SK-N-SH (cell line): Measurements from ENCODE around the gene ATP8A2. TPM values are rescaled to one million over a fixed set of nuclear protein-coding genes. Genes with fewer than 3 reads are reported as not detected.

Experiments
- CTCF ChIA-PET: fragments of 300-600, 350-600 bp; formaldehyde crosslinking; extraction: SDS; loops from one replicate; lab custom pipeline; 2021; lab: Yijun Ruan, JAX
- POLR2A ChIA-PET: fragments of 350-600 bp; sonication (Branson Sonifier 250); formaldehyde crosslinking; extraction: SDS; loops from one replicate; lab custom pipeline; 2020; ENCODE audit warnings: antibody characterized with exemption, inconsistent platforms; lab: Yijun Ruan, JAX
- DNase-seq: peaks from one replicate; pipeline ENCODE4 v3.0.0; 2012
- H2AFZ ChIP-seq: fragments of 200-600 bp; sonication (generic); 2 replicates; pipeline ENCODE4 v1.8.1; 2016; ENCODE audit warnings: antibody characterized with exemption, mild to moderate bottlenecking, low read depth
- H3F3A ChIP-seq: fragments of 200-600 bp; sonication (generic); replicated peaks from 2 replicates; pipeline ENCODE3; 2016; ENCODE audit warnings: antibody characterized with exemption, mild to moderate bottlenecking; ENCODE audit not compliant: insufficient read depth
- H3K27ac ChIP-seq, 2 experiments: fragments of 200-500 bp in 1 of 2; fragments of 200-600 bp in 1 of 2; sonication (Bioruptor generic) in 1 of 2; sonication (generic), shearing (Covaris generic) in 1 of 2; 2 replicates each; pipeline versions ENCODE4 v1.5.1 to v1.6.1; 2014 to 2016; ENCODE audit warnings: low read depth in 2 of 2, inconsistent platforms in 1 of 2, low read length in 1 of 2, mild to moderate bottlenecking in 1 of 2, mixed read lengths in 1 of 2
- H3K27me3 ChIP-seq: fragments of 200-600 bp; sonication (generic), shearing (Covaris generic); 2 replicates; pipeline ENCODE4 v1.6.1; 2016; ENCODE audit warnings: mixed run types; ENCODE audit not compliant: insufficient read depth
- H3K36me3 ChIP-seq, 2 experiments: fragments of 200-500 bp in 1 of 2; fragments of 200-600 bp in 1 of 2; sonication (Bioruptor generic) in 1 of 2; sonication (generic) in 1 of 2; replicated peaks in 1 of 2; 2 replicates each; pipeline versions ENCODE3 to v1.5.1; 2014 to 2016; ENCODE audit warnings: low read length in 1 of 2, mild to moderate bottlenecking in 1 of 2; ENCODE audit not compliant: insufficient read depth in 2 of 2, control insufficient read depth in 1 of 2
- H3K4me1 ChIP-seq, 2 experiments: fragments of 200-500 bp in 1 of 2; fragments of 200-600 bp in 1 of 2; sonication (Bioruptor generic) in 1 of 2; sonication (generic), shearing (Covaris generic) in 1 of 2; 2 replicates each; pipeline versions ENCODE4 v1.5.1 to v1.6.1; 2014 to 2016; ENCODE audit warnings: low read depth in 1 of 2, low read length in 1 of 2, mixed run types in 1 of 2; ENCODE audit not compliant: insufficient read depth in 2 of 2, control insufficient read depth in 1 of 2
- H3K4me2 ChIP-seq: fragments of 200-600 bp; sonication (generic), shearing (Covaris generic); 2 replicates; pipeline ENCODE4 v1.6.1; 2017; ENCODE audit warnings: mixed run types
- H3K4me3 ChIP-seq, 2 experiments: fragments of 200-500 bp in 1 of 2; fragments of 200-600 bp in 1 of 2; sonication (Bioruptor generic) in 1 of 2; sonication (generic), shearing (Covaris generic) in 1 of 2; 2 replicates each; pipeline versions ENCODE4 v1.5.1 to v1.8.1; 2014 to 2016; ENCODE audit warnings: low read depth in 2 of 2, inconsistent platforms in 1 of 2, low read length in 1 of 2, mild to moderate bottlenecking in 1 of 2, mixed read lengths in 1 of 2, moderate library complexity in 1 of 2
- H3K79me2 ChIP-seq: fragments of 200-600 bp; sonication (generic); 2 replicates; pipeline ENCODE4 v1.8.1; 2017; ENCODE audit warnings: mild to moderate bottlenecking; ENCODE audit not compliant: insufficient read depth
- H3K9ac ChIP-seq: fragments of 200-600 bp; sonication (generic); 2 replicates; pipeline ENCODE4 v1.6.1; 2017; ENCODE audit warnings: mixed run types
- H3K9me2 ChIP-seq: fragments of 200-600 bp; sonication (generic); 2 replicates; pipeline ENCODE4 v1.6.1; 2017; ENCODE audit warnings: mixed run types
- H3K9me3 ChIP-seq: fragments of 200-600 bp; sonication (generic); 2 replicates; pipeline ENCODE4 v1.6.1; 2017; ENCODE audit warnings: mixed run types, mild to moderate bottlenecking, moderate library complexity
- H4K20me1 ChIP-seq: fragments of 200-600 bp; sonication (generic); 2 replicates; pipeline ENCODE4 v1.6.1; 2017; ENCODE audit warnings: mild to moderate bottlenecking, mixed run types; ENCODE audit not compliant: insufficient read depth
- EP300 ChIP-seq, 2 experiments: IDR thresholded peaks; 2 replicates each; pipeline versions ENCODE4 v1.4.0 to v1.6.1; 2012; ENCODE audit warnings: borderline replicate concordance in 1 of 2, low read depth in 1 of 2, low read length in 1 of 2
- EZH2phosphoT487 ChIP-seq: fragments of 200-600 bp; sonication (generic); IDR thresholded peaks from 2 replicates; pipeline ENCODE4 v1.6.1; 2017; ENCODE audit warnings: low read depth, mixed run types, mild to moderate bottlenecking, antibody characterized with exemption, moderate library complexity, borderline replicate concordance
- FOSL2 ChIP-seq: IDR thresholded peaks from 2 replicates; pipeline ENCODE4 v1.4.0; 2012; ENCODE audit warnings: low read depth, mild to moderate bottlenecking, moderate library complexity, borderline replicate concordance
- FOXJ3 ChIP-seq: sonication (generic); formaldehyde crosslinking; IDR thresholded peaks from 2 replicates; pipeline ENCODE4 v1.5.1; 2020; ENCODE audit warnings: mild to moderate bottlenecking, missing genetic modification reagents
- GABPA ChIP-seq: IDR thresholded peaks from 2 replicates; pipeline ENCODE4 v1.4.0; 2012; ENCODE audit warnings: low read depth, mild to moderate bottlenecking
- GATA2 ChIP-seq: sonication (generic); formaldehyde crosslinking; IDR thresholded peaks from 2 replicates; pipeline ENCODE4 v1.5.0; 2020; ENCODE audit warnings: mild to moderate bottlenecking, missing genetic modification reagents
- JUND ChIP-seq: IDR thresholded peaks from 2 replicates; pipeline ENCODE4 v1.4.0; 2012
- MAX ChIP-seq: IDR thresholded peaks from 2 replicates; pipeline ENCODE4 v1.4.0; 2012; ENCODE audit warnings: low read depth
- MEF2A ChIP-seq: IDR thresholded peaks from 2 replicates; pipeline ENCODE4 v1.4.0; 2012; ENCODE audit warnings: low read depth, borderline replicate concordance
- NFIC ChIP-seq: IDR thresholded peaks from 2 replicates; pipeline ENCODE4 v1.4.0; 2012; ENCODE audit warnings: borderline replicate concordance
- NRF1 ChIP-seq: IDR thresholded peaks from 2 replicates; pipeline ENCODE4 v1.6.1; 2012; ENCODE audit warnings: low read depth, mild to moderate bottlenecking, low read length
- RCOR1 ChIP-seq: fragments of 150-350 bp; IDR thresholded peaks from 2 replicates; pipeline ENCODE4 v1.6.1; 2017; ENCODE audit warnings: antibody characterized with exemption, low read length
- REST ChIP-seq: IDR thresholded peaks from 2 replicates; pipeline ENCODE4 v1.6.1; 2012; ENCODE audit warnings: mild to moderate bottlenecking, low read depth, low read length, moderate library complexity
- RFX5 ChIP-seq: IDR thresholded peaks from 2 replicates; pipeline ENCODE4 v1.6.1; 2012; ENCODE audit warnings: mild to moderate bottlenecking, improper control_type of control experiment, low read length
- RXRA ChIP-seq: IDR thresholded peaks from 2 replicates; pipeline ENCODE4 v1.4.0; 2012; ENCODE audit warnings: low read depth, mild to moderate bottlenecking, borderline replicate concordance
- SIN3A ChIP-seq: IDR thresholded peaks from 2 replicates; pipeline ENCODE4 v1.6.1; 2012; ENCODE audit warnings: low read depth, mild to moderate bottlenecking, low read length, moderate library complexity, borderline replicate concordance
- SMC3 ChIP-seq: IDR thresholded peaks from 2 replicates; pipeline ENCODE4 v1.6.1; 2012; ENCODE audit warnings: low read depth, low read length, improper control_type of control experiment
- WGBS: methylation state at CpG from one replicate; pipeline ENCODE4 v1.1.6; 2017; ENCODE audit warnings: low lambda C conversion rate; 5-methylcytosine and 5-hydroxymethylcytosine counted together
- polyA plus RNA-seq, 3 experiments: library from polyadenylated mRNA; depleted of rRNA; stranded (reverse); fragments of >200 nt; gene quantifications; 2 replicates each; pipeline ENCODE4 v1.2.3, GENCODE V29; 2012
- TF ChIP-seq, protein P1 (sequence below): fragments of 150-350 bp; IDR thresholded peaks from 2 replicates; pipeline ENCODE4 v1.6.1; 2016; ENCODE audit warnings: mild to moderate bottlenecking, low read depth, low read length
- TF ChIP-seq, protein P2 (sequence below): fragments of 150-350 bp; IDR thresholded peaks from 2 replicates; pipeline ENCODE4 v1.6.1; 2017; ENCODE audit warnings: antibody characterized with exemption, low read length, low read depth, borderline replicate concordance

The ATP8A2 gene
- polyA plus RNA-seq, 1 of the 3 experiments (the other 2 are of a cell fraction): 0.02 TPM

- Histone ChIP-seq H4K20me1 (no peaks in the 10 kb centered on the region), H3F3A (no peaks in the 10 kb centered on the region), H3K9me3 (no peaks in the 10 kb centered on the region), H3K27ac (no peak overlapping the region), H3K9ac (no peak overlapping the region), H3K4me2 (no peak overlapping the region), H2AFZ (no peak overlapping the region), H3K9me2 (no peaks in the 10 kb centered on the region), H3K79me2 (no peaks in the 10 kb centered on the region), H3K4me3 (no peak overlapping the region), H3K4me1 (peaks cover 0 to 4% of the 10 kb centered on the region in 2 experiments; a peak in 1 of 4 replicates), H3K27me3 (peaks cover 9% of the 10 kb centered on the region; the same call in 1 of the 2 replicates), H3K36me3 (no peaks in the 10 kb centered on the region)
- DNase-seq: no peak
- 38% methylated on average over 1 of the region's 4 CpGs for WGBS
- ChIA-PET CTCF (interaction anchor here (0.8 to 2.9 kb wide), 3 partner anchors 22 to 66 kb away, joined by 3 to 14 read pairs (median 4); no protein-coding TSS in a partner anchor), POLR2A (no interaction called here)
- no peak for TF ChIP-seq REST
- no peak for TF ChIP-seq EZH2phosphoT487
- no peak for TF ChIP-seq SIN3A
- no peak for TF ChIP-seq MEF2A
- no peak for TF ChIP-seq NRF1
- TF ChIP-seq GABPA: no peak
- no peak for TF ChIP-seq GATA2 (CRISPR knock-in tag)
- no peak for TF ChIP-seq RFX5
- no peak for TF ChIP-seq JUND
- no peak for TF ChIP-seq SMC3
- TF ChIP-seq RXRA: no peak
- TF ChIP-seq, protein P1, sequence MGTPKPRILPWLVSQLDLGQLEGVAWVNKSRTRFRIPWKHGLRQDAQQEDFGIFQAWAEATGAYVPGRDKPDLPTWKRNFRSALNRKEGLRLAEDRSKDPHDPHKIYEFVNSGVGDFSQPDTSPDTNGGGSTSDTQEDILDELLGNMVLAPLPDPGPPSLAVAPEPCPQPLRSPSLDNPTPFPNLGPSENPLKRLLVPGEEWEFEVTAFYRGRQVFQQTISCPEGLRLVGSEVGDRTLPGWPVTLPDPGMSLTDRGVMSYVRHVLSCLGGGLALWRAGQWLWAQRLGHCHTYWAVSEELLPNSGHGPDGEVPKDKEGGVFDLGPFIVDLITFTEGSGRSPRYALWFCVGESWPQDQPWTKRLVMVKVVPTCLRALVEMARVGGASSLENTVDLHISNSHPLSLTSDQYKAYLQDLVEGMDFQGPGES: no peak
- TF ChIP-seq FOXJ3 (CRISPR knock-in tag): no peak
- no peak for TF ChIP-seq MAX
- no peak for TF ChIP-seq RCOR1
- TF ChIP-seq EP300 (IDR thresholded peaks at IDR 0.05; ENCODE audit: borderline replicate concordance in 1 of 2, low read depth in 1 of 2, low read length in 1 of 2): no peak
- no peak for TF ChIP-seq NFIC
- TF ChIP-seq FOSL2: no peak
- TF ChIP-seq, protein P2, sequence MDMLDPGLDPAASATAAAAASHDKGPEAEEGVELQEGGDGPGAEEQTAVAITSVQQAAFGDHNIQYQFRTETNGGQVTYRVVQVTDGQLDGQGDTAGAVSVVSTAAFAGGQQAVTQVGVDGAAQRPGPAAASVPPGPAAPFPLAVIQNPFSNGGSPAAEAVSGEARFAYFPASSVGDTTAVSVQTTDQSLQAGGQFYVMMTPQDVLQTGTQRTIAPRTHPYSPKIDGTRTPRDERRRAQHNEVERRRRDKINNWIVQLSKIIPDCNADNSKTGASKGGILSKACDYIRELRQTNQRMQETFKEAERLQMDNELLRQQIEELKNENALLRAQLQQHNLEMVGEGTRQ: no peak
These were observed 18.4 kb upstream of the ATP8A2 start for GRCh38 chr13:25353344-25353743.
